Measurements from ENCODE around the gene KRTAP2-2.
"Not testable (repeated sequence)": the region's sequence is repeated elsewhere in the genome, so short reads cannot be mapped to it uniquely, and the experiment has no call there.

Gene KRTAP2-2

GRCh38 chr17:41042953-41043352 is 12.1 kb downstream of the KRTAP2-2 start:
- TF ChIP-seq CTCF (IDR thresholded peaks at IDR 0.05), result no peak

GRCh38 chr17:41040783-41041571 is 14.1 kb downstream of the KRTAP2-2 start, which contains the start of gene KRTAP1-1:
Gene KRTAP1-1 (minus strand): TSS chr17:41041450. CDS start chr17:41041397, 53 bp downstream.
- H3K27ac ChIP-seq; H3K4me3 ChIP-seq; DNase-seq (ENCODE audit: low spot score): not testable (repeated sequence)

More at GRCh38 chr17:41042953-41043352, 12.1 kb downstream of the KRTAP2-2 start:
- DNase-seq (ENCODE audit: low spot score), result no peak
- H3K27ac ChIP-seq, result no peak overlapping the region
- no peak overlapping the region for H3K4me3 ChIP-seq

DNA sequence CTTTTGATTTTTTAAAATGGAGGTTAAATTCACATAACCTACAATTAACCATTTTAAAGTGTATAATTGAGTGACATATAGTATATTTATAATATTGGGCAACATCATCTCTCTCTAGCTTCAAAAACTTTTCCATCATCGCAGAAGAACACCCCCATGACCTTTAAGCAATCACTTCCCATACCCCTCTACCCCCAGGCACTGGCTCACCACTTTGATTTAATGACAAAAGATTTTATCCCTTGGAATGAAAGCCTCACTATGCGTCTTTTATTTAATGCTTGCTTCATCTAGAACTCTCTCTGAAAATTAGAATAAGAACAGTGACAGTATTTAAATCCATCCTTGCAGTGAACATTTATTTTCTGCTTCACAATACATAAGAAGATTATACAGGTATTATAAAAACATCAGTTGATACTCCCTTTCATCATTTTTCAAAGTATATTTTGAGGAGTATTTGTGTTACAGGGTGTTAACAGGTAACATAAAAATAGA is 17.1 kb downstream of the KRTAP2-2 start:
- no peak for TF ChIP-seq CTCF (IDR thresholded peaks at IDR 0.05)
- H3K27ac ChIP-seq, result no peak overlapping the region
- no peak overlapping the region for H3K4me3 ChIP-seq
- no peak for DNase-seq (ENCODE audit: low spot score)

- not testable (repeated sequence) for DNase-seq (ENCODE audit: low spot score); H3K27ac ChIP-seq; H3K4me3 ChIP-seq
These were observed 20.6 kb downstream of the KRTAP2-2 start, which contains the start of gene KRTAP1-3 for GRCh38 chr17:41034346-41034935. Gene KRTAP1-3 (minus strand): TSS chr17:41034874. CDS start chr17:41034821, 53 bp downstream.

- DNase-seq (ENCODE audit: low spot score), result no peak
These were observed 25.3 kb downstream of the KRTAP2-2 start, which contains the start of gene KRTAP1-4 for GRCh38 chr17:41029633-41030245. Gene KRTAP1-4 (minus strand): TSS chr17:41030195. CDS start chr17:41030078, 117 bp downstream.

GRCh38 chr17:41026715-41027471 is 28.1 kb downstream of the KRTAP2-2 start, which contains the start of gene KRTAP1-5:
Gene KRTAP1-5 (minus strand): TSS chr17:41027208. CDS start chr17:41027155, 53 bp downstream.
- DNase-seq (ENCODE audit: low spot score), result no peak
- no peak for TF ChIP-seq CTCF (IDR thresholded peaks at IDR 0.05)
- Histone ChIP-seq H3K4me3 (no peak within 1 kb of the TSS), H3K27ac (no peak within 1 kb of the TSS)

More at GRCh38 chr17:41029633-41030245, 25.3 kb downstream of the KRTAP2-2 start, which contains the start of gene KRTAP1-4:
- H3K4me3 ChIP-seq, result no peak within 1 kb of the TSS
- H3K27ac ChIP-seq, result no peak within 1 kb of the TSS
- no peak for TF ChIP-seq CTCF (IDR thresholded peaks at IDR 0.05)

GRCh38 chr17:41024697-41025096 is 30.3 kb downstream of the KRTAP2-2 start:
- DNase-seq (ENCODE audit: low spot score), result no peak
- H3K27ac ChIP-seq, result no peak overlapping the region
- no peak overlapping the region for H3K4me3 ChIP-seq
- TF ChIP-seq CTCF (IDR thresholded peaks at IDR 0.05), result no peak
